Pancreas (tissue), 10 donors: ENCODE results near the gene PRF1. TPM values are rescaled to one million over a fixed set of nuclear protein-coding genes. Genes with fewer than 3 reads are reported as not detected.

Experiments
- ATAC-seq, 4 donors: fragments of 200-7000 bp; cut with Tn5 transposase; one replicate each; pipeline versions ENCODE4 v1.8.0 to v1.9.1; 2020; ENCODE audit warnings: mild to moderate bottlenecking in 4 of 4, moderate library complexity in 4 of 4
- DNase-seq, 6 donors: peaks; one replicate each; pipeline ENCODE4 v3.0.0-alpha.2; 2020
- FAIRE-seq: peaks from 2 replicates; lab custom pipeline; 2012; peaks lifted over from hg19 to GRCh38; lab: Jason Lieb, UNC
- H3K27ac ChIP-seq, 4 donors: fragments of 200-600 bp; sonication (generic); 1 replicate in 3 of 4; 2 replicates in 1 of 4; pipeline versions ENCODE4 v1.5.0 to v1.8.0; 2020
- H3K27me3 ChIP-seq, 4 donors: fragments of 200-600 bp; one replicate each; pipeline ENCODE4 v1.8.0; 2021
- H3K36me3 ChIP-seq, 3 donors: fragments of 200-600 bp; sonication (generic) in 1 of 3; one replicate each; pipeline versions ENCODE4 v1.5.0 to v1.8.0; 2020 to 2021
- H3K4me1 ChIP-seq, 3 donors: fragments of 200-600 bp; one replicate each; pipeline ENCODE4 v1.8.0; 2021
- H3K4me3 ChIP-seq, 4 donors: fragments of 200-600 bp; sonication (generic) in 2 of 4; one replicate each; pipeline versions ENCODE4 v1.5.0 to v1.8.0; 2020 to 2021
- H3K9me3 ChIP-seq, 4 donors: fragments of 200-600 bp; one replicate each; pipeline ENCODE4 v1.8.0; 2021
- CTCF ChIP-seq, 4 donors: fragments of 200-600 bp; sonication (generic) in 3 of 4; IDR thresholded peaks; one replicate each; pipeline versions ENCODE4 v1.5.0 to v1.8.0; 2021; ENCODE audit warnings: antibody characterized with exemption in 4 of 4
- WGBS, 2 donors: extraction: QIAGEN DNeasy Blood & Tissue Kit; methylation state at CpG; one replicate each; pipeline ENCODE4 v1.1.7; 2013; 5-methylcytosine and 5-hydroxymethylcytosine counted together
- intact Hi-C, 3 donors: fragments of 100-400 bp; cut with DNase I; formaldehyde crosslinking; loops; one replicate each; pipeline versions ENCODE4 v1.11.1 to v1.14.2; 2022
- polyA plus RNA-seq, 2 donors: library from polyadenylated mRNA; stranded (reverse); fragments of 200-250 nt; gene quantifications; one replicate each; pipeline ENCODE4 v1.2.3, GENCODE V29; 2013
- total RNA-seq, 6 donors: library from RNA; stranded (reverse); fragmentation: NEBNext Ultra II Directional in 4 of 6; extraction: Animal tissue kit (Norgen Biotek cat#: 25700) in 4 of 6; gene quantifications; one replicate each; pipeline versions ENCODE4 v1.2.1 to v1.2.4, GENCODE V29; 2021 to 2023
- donor health status: healthy with polysubstance abuse.
- donor health status: DM: no; HTN: no; CAD: no; lungs with moderate emphysema.
- donor health status: DM: no; HTN: no; CAD: no.
- donor health status: control.
- donor health status: control.
- donor health status: Bipolar disorder and iron deficiency.
- donor health status: DM: yes; HTN: yes; CAD: no.
- donor health status: DM: no; HTN: no; CAD: no.
- donor health status: DM: no; HTN: no; CAD: no.
- donor health status: DM: yes; HTN: yes; CAD: no.

Gene PRF1
- total and polyA plus RNA-seq, 8 donors, result 0.16 to 1.8 (median 0.52) TPM

- H3K36me3 ChIP-seq, result no peaks in the 10 kb centered on the region
- DNase-seq (no peak), FAIRE-seq (no peak), ATAC-seq (no peak)
- no peaks in the 10 kb centered on the region for H3K9me3 ChIP-seq
- H3K27ac ChIP-seq, result no peak overlapping the region
- intact Hi-C loops, result no loop called here
- TF ChIP-seq CTCF (IDR thresholded peaks at IDR 0.05), result no peak
- WGBS, 2 donors, result 73 to 83% methylated on average over 4 of the region's 4 CpGs
- no peaks in the 10 kb centered on the region for H3K27me3 ChIP-seq
- H3K4me1 ChIP-seq, result no peaks in the 10 kb centered on the region
- H3K4me3 ChIP-seq, result no peak overlapping the region
Observed at GRCh38 chr10:70599791-70600190, 2.8 kb downstream of the PRF1 start.

GRCh38 chr10:70599319-70599718 is 3.2 kb downstream of the PRF1 start:
- no peak for TF ChIP-seq CTCF (IDR thresholded peaks at IDR 0.05)
- H3K27ac ChIP-seq, result no peak overlapping the region
- H3K4me3 ChIP-seq, result no peak overlapping the region
- H3K27me3 ChIP-seq, result no peaks in the 10 kb centered on the region
- WGBS, 2 donors, result 84% methylated on average over 8 of the region's 8 CpGs
- H3K9me3 ChIP-seq, result no peaks in the 10 kb centered on the region
- no peaks in the 10 kb centered on the region for H3K4me1 ChIP-seq
- no peak for ATAC-seq
- no peaks in the 10 kb centered on the region for H3K36me3 ChIP-seq
- no peak for FAIRE-seq
- intact Hi-C loops, result no loop called here
- DNase-seq, result no peak

GRCh38 chr10:70598857-70599295 is 3.7 kb downstream of the PRF1 start:
- Histone ChIP-seq H3K4me1 (no peaks in the 10 kb centered on the region), H3K36me3 (no peaks in the 10 kb centered on the region), H3K4me3 (no peak overlapping the region), H3K27me3 (no peaks in the 10 kb centered on the region), H3K9me3 (no peaks in the 10 kb centered on the region), H3K27ac (no peak overlapping the region)
- intact Hi-C loops, result no loop called here
- DNase-seq (no peak), ATAC-seq (no peak), FAIRE-seq (no peak)
- WGBS, 2 donors, result 68 to 84% methylated on average over 16 of the region's 16 CpGs
- TF ChIP-seq CTCF (IDR thresholded peaks at IDR 0.05), result no peak

GRCh38 chr10:70597856-70598815 is 4.4 kb downstream of the PRF1 start:
- 84 to 91% methylated on average over 34 of the region's 34 CpGs for WGBS, 2 donors
- TF ChIP-seq CTCF (IDR thresholded peaks at IDR 0.05), result no peak
- no peak for FAIRE-seq

More at GRCh38 chr10:70597856-70598815, 4.4 kb downstream of the PRF1 start:
- H3K27me3 ChIP-seq, result no peaks in the 10 kb centered on the region
- no peaks in the 10 kb centered on the region for H3K4me1 ChIP-seq
- no peaks in the 10 kb centered on the region for H3K36me3 ChIP-seq
- no peak overlapping the region for H3K4me3 ChIP-seq
- intact Hi-C loops, result no loop called here
- no peak for DNase-seq
- no peaks in the 10 kb centered on the region for H3K9me3 ChIP-seq
- no peak overlapping the region for H3K27ac ChIP-seq
- no peak for ATAC-seq
